Embryonic facial prominence (tissue), 1 donor: ENCODE data around the gene RERE.

Experiments
- DNase-seq: peaks from one replicate; pipeline ENCODE4 v3.0.0-alpha.2; 2016; ENCODE audit errors: extremely low spot score

The RERE gene

GRCh38 chr1:8311068-8311718 lies 506.2 kb downstream of the RERE start:
- no peak for DNase-seq

- DNase-seq, result no peak
These were observed 509.8 kb downstream of the RERE start for GRCh38 chr1:8307628-8308027.

GRCh38 chr1:8303876-8304275 lies 513.6 kb downstream of the RERE start:
- DNase-seq, result no peak

- DNase-seq, result no peak
These were observed 514.3 kb downstream of the RERE start for GRCh38 chr1:8303141-8303540.
